Pulmonary artery endothelial cell (primary cell): ENCODE data around the gene HSPA12A. TPM values are rescaled to one million over a fixed set of nuclear protein-coding genes. Genes with fewer than 3 reads are reported as not detected.

Experiments
- DNase-seq: peaks from one replicate; pipeline ENCODE4 v3.0.0-alpha.2; 2011; ENCODE audit warnings: low read depth, low spot score
- total RNA-seq: library from RNA; depleted of rRNA; stranded (reverse); fragments of >200 nt; gene quantifications from 2 replicates; pipeline ENCODE4 v1.2.3, GENCODE V29; 2014

The HSPA12A gene
- total RNA-seq, 1 donor from 2014 or later: 0.13 TPM

GRCh38 chr10:116771101-116771958, 29.0 kb upstream of the HSPA12A start:
- no peak for DNase-seq

- DNase-seq: no peak
These were observed 27.9 kb upstream of the HSPA12A start for GRCh38 chr10:116770281-116770680.

GRCh38 chr10:116769791-116770190, 27.4 kb upstream of the HSPA12A start:
- DNase-seq: no peak

DNA sequence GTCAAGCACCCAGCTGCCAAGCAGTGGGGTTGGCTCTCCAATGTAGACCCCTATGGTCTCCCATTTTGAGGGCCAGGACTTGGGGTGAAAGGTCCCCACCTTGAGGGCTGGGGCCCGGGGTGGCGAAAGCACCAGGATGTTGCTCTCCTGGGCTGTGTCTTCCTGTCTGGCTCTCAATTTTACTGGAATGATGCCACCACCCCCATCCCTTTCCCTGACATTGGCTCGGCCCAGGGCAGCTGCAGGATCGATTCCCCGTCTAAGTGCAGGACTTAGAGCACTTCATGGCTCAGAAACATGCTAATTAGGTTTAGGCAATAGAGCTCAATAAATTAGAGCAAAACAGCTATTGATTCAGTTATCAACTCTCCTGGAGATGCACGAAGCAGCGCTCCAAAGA, 27.0 kb upstream of the HSPA12A start:
- no peak for DNase-seq

- no peak for DNase-seq
These were observed 26.4 kb upstream of the HSPA12A start for GRCh38 chr10:116768786-116769185.

DNA sequence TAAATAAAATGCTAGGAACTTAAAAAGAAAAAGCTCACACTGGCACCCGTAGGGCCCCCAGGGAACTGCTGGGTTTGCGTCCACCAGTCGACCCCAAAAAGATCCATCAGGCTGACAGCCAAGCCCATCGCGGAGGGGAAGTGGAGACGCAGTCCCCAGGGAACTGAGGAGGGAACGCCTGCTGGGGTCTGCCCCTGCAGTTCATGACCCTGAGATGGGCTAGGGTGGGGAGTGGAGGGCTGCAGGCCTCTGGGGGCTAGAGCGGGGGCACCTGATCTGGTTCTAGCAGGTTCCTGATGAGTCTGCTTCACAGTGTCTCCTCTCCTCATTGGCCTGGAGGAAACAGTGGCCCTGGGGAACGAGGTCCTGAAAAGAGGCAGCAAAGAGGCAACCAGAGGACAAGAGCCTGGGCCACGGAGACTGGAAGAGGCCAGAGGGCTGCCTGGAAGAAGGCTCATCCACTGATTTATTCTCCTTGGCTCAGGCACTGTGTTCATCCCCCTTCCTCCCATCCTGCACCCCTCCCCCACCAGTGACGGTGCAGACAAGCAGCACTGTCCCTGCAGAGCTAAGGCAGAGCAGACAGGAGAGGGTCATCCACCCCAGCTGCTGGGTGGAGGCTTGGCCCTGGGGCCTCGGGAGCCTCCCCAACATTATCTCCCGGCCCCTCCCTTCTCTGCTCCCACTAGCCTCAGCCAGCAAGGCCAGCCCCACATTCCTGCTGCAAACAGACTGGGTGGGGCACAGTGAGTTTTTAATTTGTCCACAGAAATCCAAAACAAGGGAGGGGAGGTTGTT, 24.7 kb upstream of the HSPA12A start:
- no peak for DNase-seq

DNA sequence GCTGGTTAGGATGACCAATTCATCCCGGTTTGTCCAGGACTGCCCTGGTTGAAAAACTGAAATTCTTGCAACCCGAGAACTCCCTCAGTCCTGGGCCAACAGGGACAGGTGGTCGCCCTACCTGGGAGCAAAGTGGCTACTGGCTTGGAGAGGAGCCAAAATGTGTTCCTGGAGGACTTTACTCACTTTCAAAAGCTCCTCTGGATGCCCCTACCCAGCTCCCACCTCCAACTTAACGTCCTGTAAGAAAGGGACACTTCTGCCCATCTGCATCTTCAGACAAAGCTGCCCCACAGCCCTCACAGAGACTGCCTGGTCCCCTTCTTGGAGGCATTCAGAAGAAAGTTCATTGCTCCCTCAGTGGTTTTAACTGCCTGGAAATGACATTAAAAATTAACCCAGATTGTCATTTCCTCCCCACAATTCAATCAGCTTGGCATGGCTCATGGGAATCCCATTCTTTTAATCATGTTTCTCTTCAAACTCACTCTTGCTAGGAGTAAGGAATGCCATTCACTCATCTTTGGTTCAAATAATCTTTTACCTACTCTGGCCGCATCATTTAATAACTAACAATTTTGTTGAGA, 24.0 kb upstream of the HSPA12A start:
- no peak for DNase-seq

- no peak for DNase-seq
These were observed 23.3 kb upstream of the HSPA12A start for GRCh38 chr10:116765648-116766081.

DNA sequence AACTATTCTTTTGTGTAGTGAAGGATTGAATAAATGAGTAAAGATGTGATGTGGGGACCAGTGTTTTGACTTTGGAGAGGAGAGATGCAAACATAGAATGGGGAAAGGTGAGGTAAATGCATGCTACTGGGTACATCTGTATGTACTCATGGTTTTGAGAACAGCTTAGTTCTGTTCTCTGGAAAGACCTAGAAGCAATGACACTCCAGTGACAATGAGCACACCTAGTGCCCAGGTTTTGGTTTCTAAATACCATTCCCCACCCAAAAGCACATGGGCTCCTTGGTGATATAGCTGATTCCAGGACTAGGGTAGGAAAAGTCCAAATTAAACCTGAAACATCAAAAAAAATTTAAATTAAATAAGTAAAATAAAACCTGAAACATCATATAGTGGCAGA, 22.6 kb upstream of the HSPA12A start:
- no peak for DNase-seq

GRCh38 chr10:116763440-116763839, 21.1 kb upstream of the HSPA12A start:
- no peak for DNase-seq

DNA sequence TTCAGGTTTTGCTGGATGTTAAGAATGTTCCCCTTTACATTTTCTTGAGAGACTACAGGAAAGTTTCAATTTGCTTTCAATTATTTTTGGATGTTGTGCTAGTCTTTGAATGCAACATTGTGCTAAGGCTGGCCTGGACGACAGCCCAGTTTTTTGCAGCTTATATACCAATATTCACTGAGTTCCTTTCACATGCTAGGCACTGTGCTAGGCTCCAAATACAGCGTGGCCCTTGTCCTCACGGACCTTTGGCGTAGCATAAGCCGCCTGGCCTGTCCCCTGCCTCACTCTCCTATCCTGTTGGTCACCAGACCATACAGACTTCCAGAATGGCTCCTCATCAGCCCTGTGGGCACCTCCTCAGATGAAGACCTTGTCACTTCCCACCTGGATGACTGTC, 19.5 kb upstream of the HSPA12A start:
- no peak for DNase-seq

- DNase-seq: no peak
These were observed 18.6 kb upstream of the HSPA12A start for GRCh38 chr10:116760919-116761318.

DNA sequence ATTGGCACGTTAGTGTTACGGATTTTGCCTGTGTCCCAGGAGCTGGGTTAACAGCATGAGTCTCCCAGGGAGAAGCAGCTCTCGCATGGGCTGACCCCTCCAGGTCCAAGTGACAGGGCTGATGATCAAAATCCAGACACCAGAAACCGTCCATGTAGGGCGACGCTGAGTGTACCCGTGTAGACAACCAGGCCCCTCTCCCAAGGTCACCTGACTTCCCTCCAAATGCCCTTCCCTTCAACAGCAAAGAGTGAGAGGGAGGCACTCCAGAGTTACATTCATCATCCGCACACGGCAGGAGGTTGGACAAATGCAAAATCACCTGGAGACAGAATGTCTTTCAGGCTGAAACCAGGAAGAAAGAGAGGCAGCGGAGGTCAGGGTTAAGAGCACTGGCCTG, 14.9 kb upstream of the HSPA12A start:
- DNase-seq: no peak

DNA sequence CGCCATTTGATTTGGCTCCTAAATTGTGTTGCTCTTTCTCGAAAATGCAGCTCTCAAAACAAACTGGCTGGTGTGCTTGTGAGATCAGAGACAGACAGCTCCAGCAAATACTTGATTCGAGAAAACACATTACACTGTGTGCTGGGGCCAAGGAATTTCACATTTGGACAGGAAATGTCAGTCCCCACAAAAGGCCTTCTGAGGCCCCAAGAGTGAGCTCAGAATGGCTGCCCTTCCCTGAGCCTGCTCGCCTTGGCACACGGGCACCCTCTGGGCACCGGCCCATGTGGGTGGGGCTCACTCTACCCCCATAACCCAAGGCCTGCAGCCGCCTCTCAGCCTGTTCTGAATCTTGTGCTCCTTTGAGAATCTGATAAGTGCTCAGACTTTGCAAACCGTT, 13.9 kb upstream of the HSPA12A start:
- no peak for DNase-seq

DNA sequence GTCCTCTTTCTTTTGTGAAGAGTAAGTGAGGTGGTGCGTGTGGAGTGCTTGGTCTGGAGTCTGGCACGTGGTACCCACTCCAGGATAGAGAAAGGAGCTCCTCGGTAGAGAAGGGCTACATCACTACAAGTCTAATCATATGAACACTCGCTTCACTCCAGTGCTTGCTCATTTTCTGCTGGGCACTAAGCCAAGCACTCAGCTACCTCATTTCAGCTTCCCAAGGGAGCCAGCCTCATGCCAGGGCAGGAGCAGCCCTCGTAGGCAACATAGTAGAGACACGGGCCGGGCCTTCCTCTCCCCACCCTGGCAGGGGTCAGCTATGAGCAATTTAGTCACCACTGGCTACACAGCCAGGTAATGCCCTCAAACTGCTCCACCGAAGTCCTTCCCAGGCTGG, 11.4 kb upstream of the HSPA12A start:
- DNase-seq: no peak

GRCh38 chr10:116752969-116753665, 10.8 kb upstream of the HSPA12A start:
- DNase-seq: no peak

DNA sequence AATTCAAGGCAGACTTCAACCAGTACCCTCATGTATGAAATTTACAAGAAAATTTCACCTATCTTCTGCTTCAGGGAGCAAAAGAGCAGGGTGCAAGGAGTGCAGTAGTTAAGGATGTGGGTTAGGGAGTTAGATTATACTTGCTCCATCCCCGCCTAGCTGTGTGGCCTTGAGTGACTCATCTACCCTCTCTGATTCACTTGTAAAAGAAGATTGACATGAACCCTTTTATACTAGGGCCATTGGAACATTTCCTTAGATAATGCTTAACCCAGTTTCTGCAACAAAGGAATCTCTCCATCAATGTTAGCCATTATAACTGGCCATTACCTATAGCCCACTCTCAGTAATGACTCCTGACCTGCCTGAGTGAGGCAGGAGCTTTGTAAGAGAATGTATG, 10.2 kb upstream of the HSPA12A start:
- DNase-seq: no peak

DNA sequence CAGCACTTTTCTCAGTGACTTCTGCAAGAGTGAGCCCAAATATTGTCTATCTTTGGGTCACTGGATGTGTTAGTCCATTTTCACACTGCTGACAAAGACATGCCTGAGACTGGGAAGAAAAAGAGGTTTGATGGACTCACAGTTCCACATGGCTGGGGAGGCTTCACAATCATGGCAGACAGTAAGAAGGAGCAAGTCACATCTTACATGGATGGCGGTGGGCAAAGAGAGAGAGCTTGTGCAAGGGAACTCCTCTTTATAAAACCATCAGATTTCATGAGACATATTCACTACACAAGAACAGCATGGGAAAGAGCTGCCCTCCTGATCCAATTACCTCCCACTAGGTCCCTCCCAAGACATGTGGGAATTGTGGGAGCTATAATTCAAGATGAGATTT, 6.1 kb upstream of the HSPA12A start:
- DNase-seq: no peak

- no peak for DNase-seq
These were observed 5.7 kb upstream of the HSPA12A start for GRCh38 chr10:116748041-116748440.

DNA sequence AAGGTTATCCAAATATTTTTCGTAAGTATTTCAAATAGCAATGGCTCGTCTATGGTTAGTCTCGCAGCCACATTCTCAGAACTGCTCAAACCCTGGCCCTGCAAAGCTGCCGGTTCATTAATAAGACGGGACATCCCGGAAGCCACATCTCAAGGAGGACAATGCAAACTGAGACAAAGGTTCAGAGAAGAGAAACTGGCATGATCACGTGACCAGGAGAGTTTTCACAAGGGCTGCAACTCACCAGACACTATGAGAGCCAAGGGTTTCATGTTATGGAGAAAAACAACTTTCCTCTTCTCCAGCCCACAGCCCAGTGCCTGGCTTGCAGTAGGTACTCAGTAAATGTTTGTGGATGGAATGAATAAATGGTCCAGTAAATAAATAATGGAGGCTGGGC, 5.0 kb upstream of the HSPA12A start:
- no peak for DNase-seq

DNA sequence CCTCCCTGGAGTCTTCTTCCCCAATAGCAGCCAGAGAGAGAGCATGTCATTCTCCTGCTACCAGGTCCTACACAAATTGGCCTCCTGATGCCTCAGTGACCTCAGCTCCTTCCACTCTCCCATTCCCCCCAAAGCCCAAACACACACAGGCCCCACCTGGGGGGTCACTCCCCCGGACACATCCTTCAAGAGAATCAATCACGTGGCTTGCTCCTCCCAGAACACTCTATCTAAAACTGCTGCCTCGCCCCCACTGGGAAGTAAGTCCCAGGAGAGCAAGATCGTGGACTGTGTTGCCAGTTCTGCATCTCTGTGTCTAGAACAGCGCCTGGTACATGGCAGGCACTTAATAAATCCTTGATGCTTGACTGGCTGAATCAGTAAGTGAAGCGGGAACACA, 2.5 kb upstream of the HSPA12A start:
- DNase-seq: no peak
